Islet of Langerhans (tissue), 1 donor: ENCODE measurements around the gene C12orf54.
"Not testable (repeated sequence)": the region's sequence is repeated elsewhere in the genome, so short reads cannot be mapped to it uniquely, and the experiment has no call there.

Experiments
- FAIRE-seq: peaks from one replicate; lab custom pipeline; 2011; peaks lifted over from hg19 to GRCh38; lab: Jason Lieb, UNC

The C12orf54 gene

DNA sequence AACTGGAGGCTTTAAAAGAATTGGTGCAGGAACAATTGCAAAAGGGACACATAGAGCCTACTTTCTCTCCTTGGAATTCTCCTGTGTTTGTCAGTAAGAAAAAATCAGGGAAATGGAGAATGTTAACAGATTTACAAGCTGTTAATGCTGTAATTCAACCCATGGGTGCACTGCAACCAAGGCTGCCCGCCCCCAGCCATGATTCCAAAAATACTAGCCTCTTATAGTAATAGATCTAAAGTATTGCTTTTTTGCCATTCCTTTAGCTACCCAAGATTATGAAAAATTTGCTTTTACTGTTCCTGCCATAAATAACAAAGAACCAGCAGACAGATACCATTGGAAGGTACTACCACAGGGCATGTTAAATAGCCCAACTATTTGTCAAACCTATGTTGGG lies 27.8 kb downstream of the C12orf54 start:
- FAIRE-seq, result no peak

DNA sequence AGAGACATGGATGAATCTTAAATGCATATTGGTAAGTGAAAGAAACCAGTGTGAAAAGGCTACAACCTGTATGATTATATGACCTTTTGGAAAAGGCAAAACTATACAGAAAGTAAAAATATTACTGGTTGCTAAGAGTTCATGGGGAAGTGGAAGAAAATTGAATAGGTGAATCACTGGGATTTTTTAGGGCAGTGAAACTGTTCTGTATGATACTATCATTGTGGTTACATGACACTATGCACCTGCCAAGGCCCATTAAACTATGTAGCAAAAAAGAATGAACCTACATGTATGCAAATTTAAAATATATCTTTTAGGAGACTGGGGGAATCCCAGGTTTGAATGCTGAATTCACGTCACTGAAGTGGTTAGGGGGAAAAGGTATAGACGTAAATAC lies 30.6 kb downstream of the C12orf54 start:
- no peak for FAIRE-seq

DNA sequence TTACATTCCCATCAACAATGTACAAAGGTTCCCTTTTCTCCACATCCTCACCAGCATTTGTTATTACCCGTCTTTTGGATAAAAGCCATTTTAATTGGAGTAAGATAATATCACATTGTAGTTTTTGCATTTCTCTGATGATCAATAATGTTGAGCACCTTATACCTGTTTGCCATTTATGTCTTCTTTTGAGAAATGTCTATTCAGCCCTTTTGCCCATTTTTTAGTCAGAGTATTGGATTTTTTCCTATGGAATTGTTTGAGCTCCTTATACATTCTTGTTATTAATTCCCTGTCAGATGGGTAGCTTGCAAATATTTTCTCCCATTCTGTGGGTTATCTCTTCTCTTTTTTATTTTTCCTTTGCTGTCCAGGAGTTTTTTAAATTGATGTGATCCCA lies 32.4 kb downstream of the C12orf54 start:
- no peak for FAIRE-seq

DNA sequence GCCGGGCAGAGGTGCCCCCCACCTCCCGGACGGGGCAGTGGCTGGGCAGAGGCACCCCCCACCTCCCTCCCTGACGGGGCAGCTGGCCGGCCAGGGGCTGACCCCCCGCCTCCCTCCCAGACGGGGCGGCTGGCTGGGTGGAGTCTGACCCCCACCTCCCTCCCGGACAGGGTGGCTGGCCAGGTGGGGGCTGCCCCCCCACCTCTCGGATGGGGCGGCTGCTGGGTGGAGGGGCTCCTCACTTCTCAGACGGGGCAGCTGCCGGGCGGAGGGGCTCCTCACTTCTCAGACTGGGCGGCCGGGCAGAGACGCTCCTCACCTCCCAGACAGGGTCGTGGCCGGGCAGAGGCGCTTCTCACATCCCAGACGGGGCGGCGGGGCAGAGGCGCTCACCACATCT lies 38.1 kb downstream of the C12orf54 start:
- not testable (repeated sequence) for FAIRE-seq

DNA sequence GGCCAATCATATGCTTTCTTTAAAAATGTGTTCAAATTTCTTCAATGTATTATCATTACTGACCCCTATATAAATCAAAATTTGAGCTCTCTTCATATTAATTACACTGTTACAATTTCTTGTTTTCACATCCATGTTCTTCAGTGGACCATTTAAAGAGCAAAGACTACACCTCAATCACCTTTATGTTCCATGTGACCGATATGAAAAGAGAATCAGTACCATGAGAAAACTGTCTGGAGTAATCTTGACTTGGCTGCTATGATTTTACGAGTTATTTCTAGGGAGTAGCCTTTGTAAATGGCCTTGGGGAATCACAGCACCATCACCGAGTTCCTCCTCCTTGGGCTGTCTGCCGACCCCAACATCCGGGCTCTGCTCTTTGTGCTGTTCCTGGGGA lies 43.0 kb downstream of the C12orf54 start, which contains the start of gene OR8S1:
TSS of gene OR8S1 (plus strand) at position 301 of the 400 bp plus-strand sequence. CDS start at position 301, 0 bp downstream.
- no peak for FAIRE-seq

DNA sequence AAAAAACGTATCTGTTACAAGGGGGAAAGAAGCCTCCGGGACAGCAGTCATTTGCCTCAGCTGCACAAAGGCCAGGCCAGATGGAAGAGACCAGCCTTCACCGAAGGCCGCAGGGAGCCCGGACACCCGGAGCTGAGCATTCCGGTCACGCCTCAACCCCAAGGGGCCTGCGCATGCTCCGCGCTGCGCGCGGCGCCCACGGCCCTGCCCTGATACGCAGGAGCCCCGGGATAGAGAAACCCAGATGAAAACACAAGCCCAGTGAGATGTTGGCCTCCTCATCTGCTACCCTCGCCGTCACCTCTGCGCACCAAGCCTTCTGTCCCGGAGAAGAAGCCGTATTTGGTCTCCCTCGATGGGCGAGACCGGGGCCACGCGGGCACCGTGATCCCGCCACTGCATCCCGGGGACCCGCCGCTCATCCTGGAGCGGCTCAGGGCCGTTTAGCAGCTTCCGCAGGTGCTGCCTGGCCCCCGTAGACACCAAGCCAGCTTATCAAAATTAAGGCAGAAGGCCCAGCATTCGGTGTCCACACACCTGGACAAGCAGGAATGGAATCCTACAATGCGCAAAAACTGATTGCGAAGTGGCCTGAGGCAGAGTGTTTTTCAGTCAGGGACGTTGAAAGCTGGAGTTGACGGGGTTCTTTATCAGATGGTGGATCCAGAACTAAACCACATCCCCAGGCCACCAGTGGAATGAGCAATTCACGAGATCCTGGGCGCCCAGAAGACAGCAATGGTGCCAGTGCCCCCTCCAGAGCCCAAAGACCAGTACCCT lies 45.8 kb downstream of the C12orf54 start:
- no peak for FAIRE-seq

DNA sequence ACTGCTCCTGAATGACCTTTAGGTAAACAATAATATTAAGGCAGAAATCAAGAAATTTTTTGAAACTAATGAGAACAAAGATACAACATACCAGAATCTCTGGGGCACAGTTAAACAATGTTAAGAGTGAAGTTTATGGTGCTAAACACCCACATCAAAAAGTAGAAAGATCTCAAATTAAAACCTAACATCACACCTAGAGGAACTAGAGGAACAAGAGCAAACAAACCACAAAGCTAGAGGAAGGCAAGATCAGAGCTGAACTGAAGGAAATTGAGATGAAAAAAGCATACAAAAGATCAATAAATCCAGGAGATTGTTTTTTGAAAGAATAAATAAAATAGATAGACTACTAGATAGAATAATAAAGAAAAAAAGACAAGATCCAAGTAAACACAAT lies 50.3 kb downstream of the C12orf54 start:
- FAIRE-seq, result no peak

DNA sequence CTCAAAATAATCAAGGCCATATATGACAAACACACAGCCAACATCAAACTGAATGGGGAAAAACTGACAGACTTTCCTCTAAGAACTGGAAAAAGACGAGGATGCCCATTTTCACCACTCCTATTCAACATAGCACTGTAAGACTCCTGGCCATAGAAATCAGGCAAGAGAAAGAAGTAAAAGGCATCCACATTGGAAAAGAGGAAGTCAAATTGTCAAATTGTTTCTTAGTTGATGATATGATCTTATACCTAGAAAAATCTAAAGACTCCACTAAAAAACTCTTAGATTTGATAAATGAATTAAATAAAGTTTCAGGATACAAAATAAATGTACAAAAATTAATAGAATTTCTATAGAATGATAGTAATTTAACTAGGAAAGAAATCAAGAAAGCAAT lies 54.3 kb downstream of the C12orf54 start:
- FAIRE-seq, result no peak

DNA sequence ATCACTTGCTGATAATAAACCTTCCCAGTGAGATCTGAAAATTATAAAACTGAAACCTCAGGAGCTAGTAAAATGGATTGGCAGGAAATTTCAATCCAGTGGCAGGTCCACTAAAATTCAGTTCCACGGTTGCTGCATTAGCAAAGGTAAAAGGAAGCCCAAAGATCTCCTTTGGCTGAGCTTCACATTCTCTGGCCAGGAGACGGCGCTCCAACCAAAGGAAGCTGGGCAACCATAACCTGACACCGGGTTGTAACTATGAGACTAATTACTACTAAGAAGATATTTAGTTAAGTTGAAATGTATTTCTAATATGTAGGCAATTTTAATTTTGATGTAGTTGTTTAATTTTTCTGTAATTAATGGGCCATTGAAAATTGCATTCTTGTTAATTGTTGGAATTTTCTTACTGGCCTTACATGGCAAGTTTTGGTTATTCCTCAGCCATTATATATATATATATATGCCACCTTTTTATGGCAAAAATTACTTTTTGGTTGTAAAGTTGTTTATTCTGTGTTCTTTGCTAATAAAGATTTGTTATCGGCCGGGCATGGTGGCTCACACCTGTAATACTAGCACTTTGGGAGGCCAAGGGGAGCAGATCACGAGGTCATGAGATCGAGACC lies 60.1 kb downstream of the C12orf54 start:
- FAIRE-seq, result no peak

DNA sequence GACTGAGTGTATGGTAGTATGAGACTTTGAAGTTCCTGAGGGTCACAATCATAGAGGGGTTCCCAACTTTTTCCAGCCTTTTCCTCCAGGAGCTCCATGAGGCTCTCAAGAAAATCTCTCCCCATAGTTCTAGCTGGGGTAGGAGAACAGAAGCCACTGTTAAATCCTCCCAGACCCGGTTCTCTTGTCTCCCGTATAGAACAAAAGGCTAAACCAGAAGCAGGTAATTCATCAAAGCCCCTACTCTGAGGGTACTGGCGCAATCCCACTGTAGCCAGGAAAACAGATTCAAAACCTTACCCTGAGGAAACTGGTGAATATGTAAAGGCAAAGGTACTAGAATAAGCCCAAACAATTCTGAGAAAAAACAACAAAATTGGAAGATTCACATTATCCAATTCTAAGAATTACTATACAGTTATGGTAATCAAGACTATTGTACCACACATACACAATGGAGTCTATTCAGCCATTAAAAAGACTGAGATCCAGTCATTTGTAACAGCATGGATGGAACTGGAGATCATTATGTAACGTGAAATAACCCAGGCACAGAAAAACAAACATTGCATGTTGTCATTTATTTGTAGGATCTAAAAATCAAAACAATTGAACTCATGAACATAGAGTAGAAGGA lies 63.7 kb downstream of the C12orf54 start:
- no peak for FAIRE-seq
